ENCODE data around the gene STBD1.

The STBD1 gene

GRCh38 chr4:76272582-76272981 lies 34.0 kb upstream of the STBD1 start (continued):
- no peak for TF ChIP-seq POU6F1 (CRISPR knock-in tag; IDR thresholded peaks at IDR 0.05; ENCODE audit: borderline replicate concordance, low read depth)
- no peak for TF ChIP-seq ARNTL (CRISPR knock-in tag; IDR thresholded peaks at IDR 0.05; ENCODE audit: borderline replicate concordance, low read depth)
- no peak for TF ChIP-seq BACH2 (CRISPR knock-in tag; IDR thresholded peaks at IDR 0.05; ENCODE audit: borderline replicate concordance)
- TF ChIP-seq ISL1 (CRISPR knock-in tag; IDR thresholded peaks at IDR 0.05): no peak

GRCh38 chr4:76272999-76273398 lies 33.5 kb upstream of the STBD1 start:
- TF ChIP-seq TCF4 (CRISPR knock-in tag; IDR thresholded peaks at IDR 0.05; ENCODE audit: borderline replicate concordance) (no peak), CSDC2 (CRISPR knock-in tag; IDR thresholded peaks at IDR 0.05) (no peak)
- no peak for ATAC-seq

GRCh38 chr4:76275486-76276124 lies 30.9 kb upstream of the STBD1 start:
- no peak for ATAC-seq
- TF ChIP-seq GLIS3 (CRISPR knock-in tag; IDR thresholded peaks at IDR 0.05): no peak
- no peak for TF ChIP-seq CREB5 (CRISPR knock-in tag; IDR thresholded peaks at IDR 0.05; ENCODE audit: low read depth)
- no peak for TF ChIP-seq TSHZ2 (CRISPR knock-in tag; IDR thresholded peaks at IDR 0.05)
- no peak for TF ChIP-seq POU6F1 (CRISPR knock-in tag; IDR thresholded peaks at IDR 0.05; ENCODE audit: borderline replicate concordance, low read depth)
- TF ChIP-seq TCF4 (CRISPR knock-in tag; IDR thresholded peaks at IDR 0.05; ENCODE audit: borderline replicate concordance): no peak
- TF ChIP-seq SNAI2 (CRISPR knock-in tag; IDR thresholded peaks at IDR 0.05): no peak

GRCh38 chr4:76276813-76277212 lies 29.7 kb upstream of the STBD1 start:
- no peak for ATAC-seq
- no peak for TF ChIP-seq TOX (CRISPR knock-in tag; IDR thresholded peaks at IDR 0.05; ENCODE audit: borderline replicate concordance)
- no peak for TF ChIP-seq POU6F1 (CRISPR knock-in tag; IDR thresholded peaks at IDR 0.05; ENCODE audit: borderline replicate concordance, low read depth)
- no peak for TF ChIP-seq TSHZ2 (CRISPR knock-in tag; IDR thresholded peaks at IDR 0.05)
- no peak for TF ChIP-seq CREB5 (CRISPR knock-in tag; IDR thresholded peaks at IDR 0.05; ENCODE audit: low read depth)
- TF ChIP-seq ISL1 (CRISPR knock-in tag; IDR thresholded peaks at IDR 0.05): no peak
- TF ChIP-seq ZNF70 (CRISPR knock-in tag; IDR thresholded peaks at IDR 0.05): no peak
- TF ChIP-seq ESRRG (CRISPR knock-in tag; IDR thresholded peaks at IDR 0.05): no peak
- no peak for TF ChIP-seq SNAI2 (CRISPR knock-in tag; IDR thresholded peaks at IDR 0.05)
- no peak for TF ChIP-seq ZNF565 (CRISPR knock-in tag; conservative IDR thresholded peaks at IDR 0.05; ENCODE audit: low read depth)
- no peak for TF ChIP-seq PATZ1 (CRISPR knock-in tag; IDR thresholded peaks at IDR 0.05; ENCODE audit: borderline replicate concordance)
- TF ChIP-seq ZFP30 (CRISPR knock-in tag; IDR thresholded peaks at IDR 0.05): no peak
- TF ChIP-seq TCF4 (CRISPR knock-in tag; IDR thresholded peaks at IDR 0.05; ENCODE audit: borderline replicate concordance): no peak

Data from SK-N-SH treated with all-trans-retinoic acid at 6 μM for 48 hours (cell line).